Measurements from ENCODE around the gene DEDD2.
A peak's percentile ranks its signal among the peaks of the same experiment; 100 is the strongest.

Gene DEDD2

DNA sequence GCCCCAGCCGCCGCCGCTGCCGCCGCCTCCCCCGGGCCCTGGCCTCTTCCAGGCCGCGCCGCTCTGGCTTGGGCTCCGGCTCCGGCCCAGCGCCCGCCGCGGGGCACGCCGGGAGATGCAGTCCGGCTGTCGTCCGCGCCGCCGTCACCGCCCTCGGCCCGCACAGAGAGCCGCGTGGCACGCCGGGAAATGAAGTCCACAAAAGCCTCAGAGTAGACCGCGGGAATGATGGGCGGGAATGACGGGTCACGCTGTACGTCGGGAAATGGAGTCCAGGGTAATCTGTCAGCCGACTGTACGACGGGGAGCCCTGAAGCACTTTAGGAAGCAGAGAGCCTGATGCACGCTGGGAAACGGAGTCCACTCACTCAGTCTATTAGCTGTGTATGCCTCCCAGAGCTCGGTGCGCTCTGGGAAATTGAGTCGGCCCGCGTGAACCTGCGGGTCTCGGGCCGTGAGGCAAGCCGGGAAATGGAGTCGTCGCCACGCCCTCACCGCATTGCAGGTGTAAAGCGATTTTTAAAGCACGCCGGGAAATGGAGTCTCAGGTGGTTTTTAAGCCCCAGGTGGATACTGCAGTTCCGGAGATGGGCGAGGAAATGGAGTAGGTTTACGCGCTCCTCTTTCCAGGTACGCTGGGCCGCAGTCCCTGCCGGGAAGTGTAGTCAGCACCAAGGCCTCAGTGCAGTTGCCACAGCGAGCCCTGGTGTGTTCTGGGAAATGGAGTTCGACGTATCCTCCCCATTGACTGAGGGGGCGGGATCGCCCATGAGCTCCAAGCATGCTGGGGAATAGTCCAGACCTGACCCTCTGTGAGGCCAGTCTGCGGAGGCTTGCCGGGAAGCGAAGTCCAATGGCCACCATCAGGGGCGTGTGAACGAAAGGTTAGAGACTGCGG is 25.3 kb upstream of the DEDD2 start, which contains the start of gene GSK3A:
Gene GSK3A, minus strand, starts transcription at position 91 of the 898 bp plus-strand sequence. CDS start 137 bp downstream, outside the sequence.
- FAIRE-seq (peak; percentile 78), DNase-seq (ENCODE audit: insufficient read length, low spot score) (peak; percentile 97)
- TF ChIP-seq POLR2A (IDR thresholded peaks at IDR 0.05; ENCODE audit: low read depth, low read length) = peak; percentile 82

DNA sequence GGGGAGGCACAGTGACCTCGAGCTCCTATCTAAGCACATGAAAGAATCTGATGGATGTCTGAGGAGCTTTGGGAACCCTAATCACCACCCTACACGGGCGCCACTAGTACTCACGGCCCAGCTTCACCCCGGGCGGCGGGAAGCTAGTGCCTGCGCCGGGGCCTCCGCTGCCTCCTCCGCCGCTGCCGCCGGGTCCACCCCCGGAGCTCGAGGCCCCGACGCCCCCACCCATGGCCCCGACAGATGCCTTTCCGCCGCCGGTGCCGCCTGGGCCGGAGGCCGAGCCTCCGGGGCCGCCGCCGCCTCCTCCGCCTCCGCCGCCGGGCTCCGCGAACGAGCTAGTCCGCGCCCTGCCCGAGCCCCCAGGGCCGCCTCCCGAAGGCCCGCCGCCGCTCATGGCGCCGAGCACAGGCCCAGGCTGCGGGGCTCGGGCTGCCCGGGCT is 24.6 kb upstream of the DEDD2 start:
- no peak for TF ChIP-seq POLR2A (IDR thresholded peaks at IDR 0.05; ENCODE audit: low read depth, low read length)
- FAIRE-seq (no peak), DNase-seq (ENCODE audit: insufficient read length, low spot score) (no peak)

DNA sequence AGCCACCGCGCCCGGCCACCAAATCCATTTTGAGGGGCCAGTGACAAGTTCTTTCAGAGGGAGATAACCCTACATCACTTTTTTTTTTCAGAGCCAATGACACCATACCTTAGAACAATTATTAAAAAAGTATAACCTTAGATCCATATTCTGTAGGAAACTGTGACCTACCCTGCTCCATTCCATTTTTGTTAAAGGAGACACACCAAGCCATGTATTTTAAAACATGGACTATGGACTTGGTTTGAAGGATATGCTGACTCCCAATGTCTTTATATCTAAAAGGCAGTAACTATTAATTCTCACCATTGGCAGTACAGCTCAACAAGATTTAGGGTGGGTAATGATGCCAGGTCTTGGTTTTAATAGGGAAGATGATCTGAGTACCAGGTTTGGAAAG is 23.8 kb upstream of the DEDD2 start:
- TF ChIP-seq POLR2A (IDR thresholded peaks at IDR 0.05; ENCODE audit: low read depth, low read length) = no peak
- FAIRE-seq (no peak), DNase-seq (ENCODE audit: insufficient read length, low spot score) (no peak)

DNA sequence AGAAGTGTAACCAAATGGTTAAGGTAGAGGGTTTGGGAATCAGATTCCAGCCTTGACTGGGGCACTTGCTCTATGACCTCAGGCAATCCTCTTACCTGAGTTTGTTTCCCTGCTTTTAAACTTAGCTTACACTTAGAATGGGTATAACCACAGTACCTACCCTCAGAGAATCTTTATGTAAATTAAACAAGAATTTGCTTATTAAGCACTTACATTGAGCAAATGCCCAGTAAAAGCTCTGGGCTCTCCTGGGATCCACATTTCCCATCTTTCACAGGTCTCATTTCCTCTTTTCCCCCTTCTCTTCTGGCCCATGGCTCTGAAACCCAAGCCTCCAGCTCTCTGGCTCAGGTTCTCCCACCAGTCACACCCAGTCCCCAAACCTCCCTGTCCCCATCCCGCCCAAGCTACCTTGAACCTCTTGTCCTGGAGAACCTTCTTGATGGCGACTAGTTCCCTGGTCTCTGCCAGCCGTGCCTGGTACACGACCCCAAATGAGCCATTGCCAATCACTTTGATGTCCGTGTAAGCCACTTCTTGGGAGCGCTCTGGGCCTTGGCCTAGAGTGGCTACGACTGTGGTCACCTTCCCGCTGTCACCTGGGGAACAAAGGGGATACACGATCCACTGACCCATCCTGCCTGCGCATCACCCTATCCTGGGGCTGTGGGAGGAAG is 22.2 kb upstream of the DEDD2 start:
- FAIRE-seq = no peak
- no peak for DNase-seq (ENCODE audit: insufficient read length, low spot score)
- no peak for TF ChIP-seq POLR2A (IDR thresholded peaks at IDR 0.05; ENCODE audit: low read depth, low read length)

DNA sequence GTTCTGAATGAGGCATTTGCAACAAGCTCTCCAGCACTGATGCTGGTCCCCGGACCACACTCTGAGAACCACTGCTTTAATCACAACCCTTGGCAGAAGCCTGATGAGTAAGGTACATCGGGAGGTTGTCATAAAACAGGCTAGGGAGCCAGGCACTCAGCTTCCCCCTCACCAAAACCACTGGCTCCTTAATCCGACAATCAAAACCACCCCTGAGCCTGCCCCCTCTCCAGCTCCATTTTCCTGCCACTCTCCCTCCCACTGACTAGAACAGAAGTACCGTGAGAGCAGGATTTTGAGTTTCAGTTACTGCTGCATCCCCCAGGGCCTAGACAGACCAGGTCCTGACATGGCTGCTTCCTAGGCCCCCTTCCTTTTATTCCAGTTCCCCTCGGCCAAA is 17.7 kb upstream of the DEDD2 start:
- no peak for FAIRE-seq
- no peak for TF ChIP-seq POLR2A (IDR thresholded peaks at IDR 0.05; ENCODE audit: low read depth, low read length)
- no peak for DNase-seq (ENCODE audit: insufficient read length, low spot score)

DNA sequence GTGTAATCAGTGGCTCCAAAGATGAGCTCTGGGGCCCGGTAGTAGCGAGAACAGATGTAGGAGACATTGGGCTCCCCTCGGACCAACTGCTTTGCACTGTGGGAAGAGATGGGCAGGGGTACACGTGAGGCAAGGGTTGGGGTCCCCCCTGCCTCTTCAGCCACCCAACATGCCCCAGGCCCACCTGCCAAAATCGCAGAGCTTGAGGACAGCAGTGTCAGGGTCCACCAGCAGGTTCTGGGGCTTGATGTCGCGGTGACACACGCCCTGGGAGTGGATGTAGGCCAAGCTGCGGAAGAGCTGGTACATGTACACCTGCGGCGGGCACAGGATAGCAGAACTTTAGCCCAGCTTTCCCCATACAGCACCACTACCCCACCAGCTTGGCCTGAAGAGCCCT is 16.9 kb upstream of the DEDD2 start:
- DNase-seq (ENCODE audit: insufficient read length, low spot score) (no peak), FAIRE-seq (no peak)
- no peak for TF ChIP-seq POLR2A (IDR thresholded peaks at IDR 0.05; ENCODE audit: low read depth, low read length)

DNA sequence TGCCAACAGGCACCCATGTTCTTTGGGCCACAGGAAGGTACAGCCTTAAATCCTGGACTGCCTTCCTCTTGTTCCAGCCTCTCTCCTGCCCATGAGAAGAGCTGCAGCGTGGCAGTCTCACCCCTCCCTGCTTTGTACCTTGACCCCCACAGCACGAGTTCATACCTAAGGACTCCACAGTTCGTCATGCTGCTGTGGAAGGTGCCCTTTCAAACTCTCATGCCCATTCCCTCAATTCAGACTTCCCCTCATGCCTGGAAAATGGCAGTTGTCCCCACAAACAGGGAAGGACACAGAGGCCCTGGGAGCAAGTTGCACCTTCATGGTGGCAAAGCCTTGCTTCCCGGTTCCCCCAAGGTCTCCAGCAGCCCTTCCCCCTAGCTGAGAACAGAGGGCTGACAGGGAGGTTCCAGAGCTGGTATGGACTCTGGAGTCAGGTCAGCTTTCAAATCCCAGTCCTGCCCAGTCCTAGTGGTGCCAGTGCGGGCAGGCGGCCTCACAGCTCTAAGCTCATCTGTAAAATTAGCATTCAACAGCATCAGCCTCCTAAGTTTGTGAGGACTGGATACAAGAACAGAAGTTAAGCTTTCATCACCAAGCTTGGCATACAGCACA is 16.3 kb upstream of the DEDD2 start:
- no peak for DNase-seq (ENCODE audit: insufficient read length, low spot score)
- no peak for TF ChIP-seq POLR2A (IDR thresholded peaks at IDR 0.05; ENCODE audit: low read depth, low read length)
- FAIRE-seq = no peak

DNA sequence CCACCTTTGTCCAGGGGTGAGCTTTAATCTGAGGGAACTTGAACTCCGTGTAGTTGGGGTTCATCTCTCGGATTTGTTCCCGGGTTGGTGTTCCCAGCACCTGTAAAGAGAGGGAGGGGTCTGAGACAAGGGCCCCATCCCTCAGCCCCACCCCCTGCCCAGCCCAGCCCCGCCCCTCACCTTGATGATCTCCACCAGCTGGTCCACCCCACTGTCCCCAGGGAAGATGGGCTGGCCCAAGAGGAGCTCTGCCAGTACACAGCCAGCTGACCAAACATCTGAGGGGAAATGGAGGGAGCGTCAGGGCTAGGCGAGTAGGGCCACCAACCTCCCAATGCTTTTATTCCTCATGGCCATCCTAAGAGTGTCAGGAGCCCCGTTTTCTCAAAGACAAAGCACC is 15.6 kb upstream of the DEDD2 start:
- DNase-seq (ENCODE audit: insufficient read length, low spot score) = no peak
- no peak for TF ChIP-seq POLR2A (IDR thresholded peaks at IDR 0.05; ENCODE audit: low read depth, low read length)
- FAIRE-seq = no peak

DNA sequence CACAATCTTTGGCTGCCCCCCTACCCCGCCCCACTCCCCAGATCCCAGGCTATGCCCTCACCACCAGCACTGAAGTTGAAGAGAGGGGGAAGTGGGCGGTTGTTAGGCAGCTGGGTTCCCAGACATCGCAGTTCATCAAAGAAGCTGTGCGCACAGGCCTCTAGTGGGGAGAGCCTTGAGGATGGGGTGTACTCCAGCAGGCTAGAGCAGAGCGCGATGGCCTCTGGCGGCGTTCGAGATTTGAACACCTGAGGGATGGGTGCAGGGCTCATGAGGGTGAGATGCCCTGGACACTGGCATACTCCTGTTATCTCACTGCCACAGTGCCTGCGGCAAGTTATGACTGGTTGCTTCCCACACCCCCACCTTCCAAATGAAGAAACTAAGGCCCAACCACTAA is 15.0 kb upstream of the DEDD2 start:
- no peak for TF ChIP-seq POLR2A (IDR thresholded peaks at IDR 0.05; ENCODE audit: low read depth, low read length)
- DNase-seq (ENCODE audit: insufficient read length, low spot score) (no peak), FAIRE-seq (no peak)

DNA sequence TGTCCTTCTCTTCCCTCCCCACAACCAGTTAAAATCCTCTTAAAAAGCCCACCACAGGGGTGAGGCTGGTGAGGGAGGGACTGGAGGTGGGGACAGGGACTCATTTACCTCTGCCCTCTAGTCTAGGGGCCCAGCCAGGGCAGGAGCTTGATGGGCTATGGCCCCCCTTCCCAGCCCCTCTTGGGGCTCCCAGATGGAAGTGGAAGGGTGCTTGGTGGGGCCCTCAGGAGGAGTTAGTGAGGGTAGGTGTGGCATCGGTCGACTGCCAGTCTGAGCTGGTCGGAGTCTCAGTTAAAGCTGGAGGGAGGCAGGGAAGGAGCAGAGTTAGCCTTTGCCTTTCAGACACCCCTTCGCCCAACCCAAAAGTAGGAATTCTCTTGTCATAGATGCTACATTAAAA is 13.1 kb upstream of the DEDD2 start:
- FAIRE-seq (no peak), DNase-seq (ENCODE audit: insufficient read length, low spot score) (no peak)
- no peak for TF ChIP-seq POLR2A (IDR thresholded peaks at IDR 0.05; ENCODE audit: low read depth, low read length)

DNA sequence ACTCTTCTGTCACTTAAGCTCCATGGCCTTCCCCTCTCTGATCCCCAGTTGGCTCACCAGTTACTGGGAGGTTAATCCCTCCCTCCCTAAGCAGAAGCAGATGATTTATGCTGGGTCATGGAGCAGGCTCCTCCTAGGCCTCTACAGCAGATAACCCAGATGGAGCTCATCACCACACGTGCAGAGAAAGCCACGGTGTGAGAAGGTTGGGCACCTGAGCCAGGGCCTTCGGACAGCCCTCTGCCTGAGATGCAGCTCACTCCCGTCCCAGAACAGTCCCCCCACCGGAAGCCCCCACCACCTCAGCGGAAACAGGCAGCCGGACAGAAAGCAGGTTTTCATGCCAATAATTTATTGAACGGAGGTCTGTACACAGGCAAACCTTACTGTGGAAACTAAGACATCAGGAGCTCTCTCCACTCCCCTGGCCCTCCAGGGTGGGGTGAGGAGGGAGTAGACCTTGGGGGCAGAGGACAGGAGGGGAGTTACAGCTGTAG is 12.4 kb upstream of the DEDD2 start:
- no peak for FAIRE-seq
- no peak for TF ChIP-seq POLR2A (IDR thresholded peaks at IDR 0.05; ENCODE audit: low read depth, low read length)
- no peak for DNase-seq (ENCODE audit: insufficient read length, low spot score)

DNA sequence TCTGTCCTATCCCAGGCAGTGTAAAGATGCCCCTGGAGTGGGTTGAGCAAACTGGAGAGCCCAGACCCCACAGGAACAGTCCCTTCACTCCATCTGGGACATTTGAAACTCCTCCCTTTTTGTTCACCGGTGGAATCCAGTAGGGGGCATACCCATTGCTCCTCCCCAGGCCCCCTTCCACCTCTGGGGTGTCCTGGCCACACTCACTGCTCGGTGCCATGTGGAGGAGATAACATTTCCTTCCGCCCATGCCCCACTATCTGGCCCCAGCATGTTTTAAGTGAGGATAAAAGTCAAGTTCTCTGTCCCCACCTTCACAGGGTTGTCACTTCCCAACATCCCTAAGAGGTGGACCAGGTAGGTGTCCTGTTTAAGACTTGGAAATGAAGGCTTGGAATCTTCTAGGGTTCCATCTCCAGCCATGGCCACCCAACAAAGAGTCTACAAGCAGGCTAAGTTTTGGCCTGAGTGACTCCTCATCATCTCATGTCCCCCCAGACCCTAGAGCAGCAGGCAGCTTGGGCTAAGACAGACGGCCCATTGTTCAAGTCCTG is 11.9 kb upstream of the DEDD2 start:
- FAIRE-seq = no peak
- no peak for TF ChIP-seq POLR2A (IDR thresholded peaks at IDR 0.05; ENCODE audit: low read depth, low read length)
- DNase-seq (ENCODE audit: insufficient read length, low spot score) = no peak

DNA sequence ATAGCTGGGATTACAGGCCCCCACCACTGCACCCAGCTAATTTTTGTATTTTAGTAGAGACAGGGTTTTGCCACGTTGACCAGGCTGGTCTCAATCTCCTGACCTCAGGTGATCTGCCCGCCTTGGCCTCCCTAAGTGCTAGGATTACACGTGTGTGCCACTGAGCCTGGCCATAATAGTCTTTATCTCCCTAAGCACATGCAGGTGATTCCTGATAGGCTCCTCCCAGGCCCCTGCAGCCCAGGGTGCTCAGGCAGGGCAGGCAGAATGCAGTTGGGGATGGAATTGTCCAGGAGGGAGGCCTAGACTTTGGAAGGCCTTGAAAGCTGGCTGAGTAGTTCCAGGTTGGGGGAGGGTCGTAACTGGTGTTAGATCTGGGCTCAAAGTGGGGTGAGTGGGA is 11.2 kb upstream of the DEDD2 start:
- no peak for TF ChIP-seq POLR2A (IDR thresholded peaks at IDR 0.05; ENCODE audit: low read depth, low read length)
- no peak for DNase-seq (ENCODE audit: insufficient read length, low spot score)
- no peak for FAIRE-seq

DNA sequence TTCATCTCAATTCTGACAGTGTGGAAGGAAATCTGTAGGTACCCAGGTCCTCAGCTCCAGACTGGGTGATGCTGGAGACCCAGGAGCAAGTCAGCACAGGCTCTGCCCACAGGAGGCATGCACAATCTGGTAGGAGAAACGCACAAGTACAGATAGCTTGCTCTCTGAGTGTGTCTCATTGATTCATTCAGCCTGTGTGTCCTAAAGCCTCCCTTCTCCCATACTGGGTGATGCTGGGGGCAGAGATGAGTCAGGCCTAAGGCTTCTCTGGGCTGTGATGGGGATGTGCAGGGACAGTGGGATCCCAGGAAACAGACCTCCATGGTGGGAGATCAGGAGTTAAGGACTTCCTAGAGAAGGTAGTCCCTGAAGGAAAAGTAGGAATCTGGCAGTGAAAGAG is 9.4 kb upstream of the DEDD2 start:
- FAIRE-seq = no peak
- TF ChIP-seq POLR2A (IDR thresholded peaks at IDR 0.05; ENCODE audit: low read depth, low read length) = no peak
- DNase-seq (ENCODE audit: insufficient read length, low spot score) = no peak

Data from H54 (cell line).